Measurements from ENCODE around the gene MRM2.
"Not testable (repeated sequence)": the region's sequence is repeated elsewhere in the genome, so short reads cannot be mapped to it uniquely, and the experiment has no call there.

Gene MRM2

DNA sequence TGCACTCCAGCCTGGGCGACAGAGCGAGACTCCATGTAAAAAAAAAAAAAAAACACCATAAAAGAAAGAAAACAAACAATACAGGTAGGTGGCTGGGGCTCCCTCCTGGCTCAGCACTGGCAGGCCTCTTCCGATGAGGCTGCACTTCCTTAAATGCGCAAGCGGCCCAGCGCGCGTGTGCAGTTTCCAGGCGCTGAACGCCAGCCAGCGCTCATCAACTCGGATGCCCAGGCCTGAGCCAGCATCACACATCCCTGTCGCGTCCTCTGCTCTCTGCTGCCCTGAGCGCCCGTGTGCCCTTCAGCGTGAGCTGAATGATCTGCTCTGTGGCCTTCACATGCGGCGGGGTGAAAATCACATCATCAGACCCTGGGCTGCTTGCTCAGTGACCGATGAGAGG is 31.9 kb upstream of the MRM2 start:
- no peak for DNase-seq
- H3K4me3 Mint-ChIP-seq, result no peak overlapping the region
- H3K27me3 Mint-ChIP-seq, result no peaks in the 10 kb centered on the region

DNA sequence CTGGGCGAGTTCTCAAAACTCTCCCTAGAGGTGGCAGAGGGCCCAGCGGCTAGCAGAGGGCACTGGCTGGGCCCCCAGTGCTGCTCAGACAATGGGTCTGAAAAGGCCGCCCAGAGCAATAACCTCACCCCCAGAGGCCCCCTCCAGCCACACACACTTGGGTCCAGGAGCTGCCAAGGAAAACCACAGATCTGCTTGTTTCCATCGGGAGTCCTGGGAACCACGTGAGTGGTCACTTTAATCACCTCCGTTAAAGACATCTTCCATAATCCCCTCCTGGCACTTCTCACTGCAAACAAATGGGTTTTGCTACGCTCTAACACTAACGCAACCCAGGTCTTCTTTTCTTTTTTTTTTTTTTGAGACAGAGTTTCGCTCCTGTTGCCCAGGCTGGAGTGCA is 30.0 kb upstream of the MRM2 start:
- Mint-ChIP-seq H3K27me3 (no peaks in the 10 kb centered on the region), H3K36me3 (ENCODE audit: low read depth) (peaks cover 11% of the 10 kb centered on the region), H3K27ac (no peak overlapping the region), H3K4me3 (no peak overlapping the region), H3K9me3 (no peaks in the 10 kb centered on the region), H3K4me1 (no peaks in the 10 kb centered on the region)
- ATAC-seq (no peak), DNase-seq (no peak)

More for the DNA sequence above, 31.9 kb upstream of the MRM2 start:
- Mint-ChIP-seq H3K4me1 (no peaks in the 10 kb centered on the region), H3K36me3 (ENCODE audit: low read depth) (peaks cover 13% of the 10 kb centered on the region), H3K27ac (no peak overlapping the region), H3K9me3 (no peaks in the 10 kb centered on the region)
- ATAC-seq, result no peak

DNA sequence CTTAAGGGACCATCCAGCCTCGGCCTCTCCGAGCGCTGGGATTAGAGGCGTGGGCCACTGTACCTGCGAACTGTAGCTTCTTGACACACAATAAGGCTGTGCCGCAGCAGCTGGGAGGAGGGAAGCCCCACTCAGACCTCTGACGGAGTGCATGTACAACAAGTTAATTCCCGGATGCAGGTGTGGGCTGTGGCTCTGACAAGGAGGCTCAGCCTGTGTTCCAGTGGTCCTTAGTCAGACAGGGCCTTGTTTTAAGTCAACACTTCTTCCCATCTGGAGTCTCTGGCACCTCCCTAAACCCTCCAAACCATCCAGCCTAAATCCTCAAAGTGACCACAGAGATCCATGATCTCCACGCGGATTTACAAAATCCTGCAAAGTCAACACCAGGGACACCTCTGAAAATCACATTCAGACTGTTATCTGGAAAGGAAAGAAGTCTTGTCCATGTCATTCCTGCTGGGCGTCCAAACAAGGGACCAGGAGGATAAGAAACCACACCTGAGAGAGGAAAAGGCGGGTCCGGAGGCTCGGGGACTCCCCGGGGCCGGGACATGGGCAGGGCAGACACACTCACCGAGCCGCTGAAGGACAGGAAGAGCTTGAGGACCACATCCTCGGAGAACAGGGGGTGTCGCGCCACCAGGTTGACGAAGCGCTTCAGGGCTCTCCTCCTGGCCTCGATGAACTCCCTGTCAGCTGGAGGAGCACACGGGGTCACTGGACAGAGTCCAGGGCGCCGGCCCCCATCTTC is 29.4 kb upstream of the MRM2 start:
- ATAC-seq (no peak), DNase-seq (no peak)
- H3K27ac Mint-ChIP-seq, result no peak overlapping the region
- H3K9me3 Mint-ChIP-seq, result no peaks in the 10 kb centered on the region
- no peaks in the 10 kb centered on the region for H3K27me3 Mint-ChIP-seq
- H3K36me3 Mint-ChIP-seq (ENCODE audit: low read depth), result peaks cover 15% of the 10 kb centered on the region
- H3K4me1 Mint-ChIP-seq, result no peaks in the 10 kb centered on the region
- H3K4me3 Mint-ChIP-seq, result no peak overlapping the region

DNA sequence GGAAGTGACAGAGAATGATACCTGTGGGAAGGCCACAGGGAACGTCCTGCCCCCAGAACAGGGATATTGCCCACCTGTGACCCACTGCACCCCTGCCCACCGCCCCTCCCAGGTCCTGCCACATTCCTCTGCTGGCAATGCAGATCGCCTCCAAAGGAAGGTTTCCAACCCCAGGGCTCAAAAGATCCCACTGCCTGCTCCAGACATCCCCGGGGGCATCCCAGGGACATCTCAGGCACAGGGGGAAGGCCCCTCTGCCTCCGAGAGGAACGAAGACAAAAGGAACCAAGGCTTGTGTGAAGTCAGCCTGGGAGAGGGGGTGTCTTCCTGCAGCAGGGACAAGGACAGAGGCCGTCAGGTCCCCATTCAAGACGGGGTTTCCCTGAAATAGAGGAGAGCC is 28.5 kb upstream of the MRM2 start:
- peaks cover 15% of the 10 kb centered on the region for H3K36me3 Mint-ChIP-seq (ENCODE audit: low read depth)
- no peak overlapping the region for H3K4me3 Mint-ChIP-seq
- H3K9me3 Mint-ChIP-seq, result no peaks in the 10 kb centered on the region
- H3K27me3 Mint-ChIP-seq, result no peaks in the 10 kb centered on the region
- H3K4me1 Mint-ChIP-seq, result no peaks in the 10 kb centered on the region
- H3K27ac Mint-ChIP-seq, result no peak overlapping the region
- ATAC-seq, result no peak
- no peak for DNase-seq

DNA sequence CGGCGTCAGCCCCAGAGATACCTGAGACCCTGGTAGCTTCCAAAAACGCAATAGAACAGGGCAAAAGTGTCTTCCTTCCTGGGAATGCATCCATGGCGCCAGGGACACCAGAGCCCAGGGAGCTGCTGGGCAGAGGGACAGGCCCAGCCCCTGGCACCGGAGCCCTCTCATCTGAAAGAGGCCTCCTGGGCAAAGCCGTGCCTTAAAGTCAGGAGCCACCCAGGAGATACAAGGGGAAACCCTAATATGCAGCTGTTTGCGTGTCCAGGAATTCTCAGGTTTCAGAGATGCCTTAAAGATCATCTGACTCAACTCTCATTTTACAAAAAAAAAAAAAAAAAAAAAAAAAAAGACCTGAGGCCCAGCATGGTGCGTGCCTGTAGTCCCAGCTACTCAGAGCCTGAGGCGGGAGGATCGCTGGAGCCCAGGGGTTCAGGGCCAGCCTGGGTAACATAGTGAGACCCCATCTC is 28.0 kb upstream of the MRM2 start:
- DNase-seq (no peak), ATAC-seq (no peak)
- H3K4me3 Mint-ChIP-seq, result no peak overlapping the region
- H3K27ac Mint-ChIP-seq, result no peak overlapping the region
- H3K36me3 Mint-ChIP-seq (ENCODE audit: low read depth), result peaks cover 15% of the 10 kb centered on the region
- no peaks in the 10 kb centered on the region for H3K4me1 Mint-ChIP-seq
- no peaks in the 10 kb centered on the region for H3K27me3 Mint-ChIP-seq
- no peaks in the 10 kb centered on the region for H3K9me3 Mint-ChIP-seq

DNA sequence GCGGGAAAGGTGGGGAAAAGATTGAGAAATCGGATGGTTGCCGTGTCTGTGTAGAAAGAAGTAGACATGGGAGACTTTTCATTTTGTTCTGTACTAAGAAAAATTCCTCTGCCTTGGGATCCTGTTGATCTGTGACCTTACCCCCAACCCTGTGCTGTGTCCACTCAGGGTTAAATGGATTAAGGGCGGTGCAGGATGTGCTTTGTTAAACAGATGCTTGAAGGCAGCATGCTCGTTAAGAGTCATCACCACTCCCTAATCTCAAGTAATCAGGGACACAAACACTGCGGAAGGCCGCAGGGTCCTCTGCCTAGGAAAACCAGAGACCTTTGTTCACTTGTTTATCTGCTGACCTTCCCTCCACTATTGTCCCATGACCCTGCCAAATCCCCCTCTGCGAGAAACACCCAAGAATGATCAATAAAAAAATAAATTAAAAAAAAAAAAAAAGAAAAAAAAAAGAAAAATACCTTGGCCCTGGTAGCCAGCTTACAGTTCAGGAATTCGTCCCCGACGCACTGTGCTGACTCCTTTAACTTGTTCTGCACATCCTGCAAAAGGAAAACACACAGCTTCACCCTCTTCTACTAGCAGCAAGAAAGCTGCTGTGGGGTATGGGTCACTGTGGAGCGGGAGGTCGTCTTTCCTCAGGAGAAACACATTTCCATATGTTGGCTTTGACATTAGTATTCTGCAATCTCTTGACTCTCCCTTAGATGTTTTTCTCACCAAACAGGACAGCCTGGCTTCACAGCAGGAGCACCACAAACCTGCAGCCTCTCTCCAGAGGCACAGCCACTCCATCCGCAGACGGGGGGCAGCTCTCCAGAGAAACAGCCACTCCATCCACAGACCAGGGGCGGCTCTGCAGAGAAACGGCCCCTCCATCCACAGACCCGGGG is 27.3 kb upstream of the MRM2 start:
- not testable (repeated sequence) for DNase-seq, H3K4me3 Mint-ChIP-seq, H3K4me1 Mint-ChIP-seq, H3K9me3 Mint-ChIP-seq, H3K27ac Mint-ChIP-seq, ATAC-seq, H3K27me3 Mint-ChIP-seq
- peaks cover 15% of the 10 kb centered on the region for H3K36me3 Mint-ChIP-seq (ENCODE audit: low read depth)

DNA sequence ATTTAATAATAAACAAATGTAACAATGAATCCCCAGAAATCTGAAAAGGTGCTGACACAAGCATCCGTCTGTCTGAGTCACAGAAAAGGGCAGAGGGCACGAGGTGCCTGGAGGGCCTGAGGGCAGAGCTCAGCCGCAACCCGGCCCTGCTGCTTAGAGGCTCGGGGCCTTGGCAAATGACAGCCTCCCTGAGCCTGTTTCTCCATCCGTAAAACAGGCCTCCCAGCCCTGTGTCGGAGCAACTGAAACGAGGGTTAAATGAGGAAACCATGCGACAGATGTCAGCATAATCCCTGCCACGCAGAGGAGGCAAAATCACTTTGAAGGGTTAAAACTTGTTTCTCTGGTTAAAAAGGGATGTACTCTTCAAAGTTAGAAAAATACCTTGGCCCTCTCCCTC is 24.9 kb upstream of the MRM2 start:
- H3K27ac Mint-ChIP-seq, result no peak overlapping the region
- H3K4me1 Mint-ChIP-seq, result peaks cover 3% of the 10 kb centered on the region
- no peaks in the 10 kb centered on the region for H3K27me3 Mint-ChIP-seq
- H3K9me3 Mint-ChIP-seq, result no peaks in the 10 kb centered on the region
- H3K4me3 Mint-ChIP-seq, result no peak overlapping the region
- H3K36me3 Mint-ChIP-seq (ENCODE audit: low read depth), result peaks cover 18% of the 10 kb centered on the region
- no peak for ATAC-seq
- DNase-seq, result no peak

DNA sequence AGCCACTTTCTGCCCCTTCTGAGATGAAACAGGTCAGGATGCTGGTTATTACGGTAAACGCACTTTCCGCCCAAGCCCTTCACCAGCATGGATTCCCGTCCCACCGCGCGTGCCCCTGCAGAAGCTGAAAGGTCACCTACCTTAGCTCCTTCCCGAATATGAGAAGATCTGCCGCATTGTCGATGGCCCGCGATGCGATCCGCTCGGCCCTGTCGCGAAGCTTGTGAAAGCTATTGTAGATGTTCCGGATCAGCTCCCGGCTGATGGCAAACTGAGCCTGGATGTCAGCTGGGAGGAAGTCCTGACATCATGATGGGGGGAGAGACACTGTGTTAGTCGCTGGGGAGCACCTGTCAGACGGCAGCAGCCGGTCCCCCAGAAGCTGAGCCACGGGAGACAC is 22.2 kb upstream of the MRM2 start:
- H3K4me3 Mint-ChIP-seq, result no peak overlapping the region
- DNase-seq, result no peak
- no peak for ATAC-seq
- peaks cover 15% of the 10 kb centered on the region for H3K36me3 Mint-ChIP-seq (ENCODE audit: low read depth)
- no peaks in the 10 kb centered on the region for H3K27me3 Mint-ChIP-seq
- no peaks in the 10 kb centered on the region for H3K9me3 Mint-ChIP-seq
- H3K4me1 Mint-ChIP-seq, result peaks cover 16% of the 10 kb centered on the region
- no peak overlapping the region for H3K27ac Mint-ChIP-seq

DNA sequence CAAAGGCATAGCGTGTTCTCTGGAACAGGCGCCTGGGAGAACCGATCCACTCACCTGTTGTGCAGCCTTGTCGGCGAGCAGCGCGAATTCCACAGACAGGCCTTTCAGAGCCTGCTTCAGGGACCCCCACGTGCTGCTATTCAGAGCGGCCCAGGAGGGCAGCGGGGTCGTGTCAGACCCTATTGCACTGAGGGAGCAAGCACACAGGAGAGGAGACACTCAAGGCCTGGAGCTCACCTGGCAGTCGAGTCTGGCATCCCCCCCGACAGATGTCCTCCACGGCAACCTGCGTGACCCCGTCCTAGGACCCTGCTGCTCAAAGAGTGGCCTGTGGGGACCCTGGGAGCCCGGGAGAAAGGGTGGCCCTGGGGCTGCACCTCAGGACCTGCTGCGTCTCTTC is 21.2 kb upstream of the MRM2 start:
- Mint-ChIP-seq H3K27me3 (no peaks in the 10 kb centered on the region), H3K4me1 (peaks cover 16% of the 10 kb centered on the region), H3K27ac (no peak overlapping the region), H3K9me3 (no peaks in the 10 kb centered on the region), H3K36me3 (ENCODE audit: low read depth) (peaks cover 15% of the 10 kb centered on the region), H3K4me3 (no peak overlapping the region)
- no peak for ATAC-seq
- DNase-seq, result no peak

DNA sequence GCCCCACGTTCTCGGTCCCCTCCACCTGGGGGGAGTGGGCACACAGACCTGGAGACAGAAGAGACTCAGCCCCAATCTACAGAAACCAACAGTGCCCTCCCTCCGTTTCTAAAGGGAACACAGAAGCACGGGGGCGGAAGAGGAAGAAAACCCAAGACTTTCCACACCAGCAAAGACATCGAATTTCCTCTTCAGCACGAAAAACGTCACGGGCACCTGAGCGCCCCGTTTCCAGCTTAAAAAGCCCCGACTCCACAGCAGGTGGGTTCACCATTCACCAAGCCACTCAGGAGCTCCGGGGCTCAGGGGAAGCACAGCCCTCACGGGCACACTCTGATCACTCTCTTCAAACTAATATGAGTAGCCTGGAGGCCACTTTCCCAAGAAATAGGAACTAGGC is 19.6 kb upstream of the MRM2 start:
- ATAC-seq, result peak; percentile 47
- H3K4me3 Mint-ChIP-seq, result no peak overlapping the region
- peaks cover 12% of the 10 kb centered on the region for H3K36me3 Mint-ChIP-seq (ENCODE audit: low read depth)
- peak; percentile 31 for DNase-seq
- peak overlapping the region; percentile 66 for H3K27ac Mint-ChIP-seq
- no peaks in the 10 kb centered on the region for H3K9me3 Mint-ChIP-seq
- H3K27me3 Mint-ChIP-seq, result no peaks in the 10 kb centered on the region
- H3K4me1 Mint-ChIP-seq, result peaks cover 16% of the 10 kb centered on the region

DNA sequence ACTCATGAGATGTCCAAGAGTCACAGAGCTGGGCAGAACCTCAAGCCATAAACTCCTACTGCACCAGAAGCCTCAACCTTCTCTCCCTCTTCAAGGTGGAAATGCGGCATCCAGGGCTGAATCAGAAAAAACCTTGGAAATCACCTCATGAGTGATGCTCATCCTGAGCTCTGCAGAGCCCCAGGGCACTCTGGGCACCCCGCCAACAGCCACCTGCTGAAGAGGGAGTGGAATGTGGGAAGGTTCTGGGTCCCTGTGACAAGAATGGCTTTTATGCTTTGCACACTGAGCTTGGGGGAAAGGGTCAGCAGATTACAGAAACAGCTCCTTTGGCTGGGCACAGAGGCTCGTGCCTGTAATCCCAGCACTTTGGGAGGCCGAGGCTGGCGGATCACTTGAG is 18.8 kb upstream of the MRM2 start:
- DNase-seq (no peak), ATAC-seq (no peak)
- Mint-ChIP-seq H3K4me1 (peaks cover 16% of the 10 kb centered on the region), H3K36me3 (ENCODE audit: low read depth) (peaks cover 10% of the 10 kb centered on the region), H3K9me3 (no peaks in the 10 kb centered on the region), H3K27me3 (no peaks in the 10 kb centered on the region), H3K4me3 (no peak overlapping the region), H3K27ac (no peak overlapping the region)

DNA sequence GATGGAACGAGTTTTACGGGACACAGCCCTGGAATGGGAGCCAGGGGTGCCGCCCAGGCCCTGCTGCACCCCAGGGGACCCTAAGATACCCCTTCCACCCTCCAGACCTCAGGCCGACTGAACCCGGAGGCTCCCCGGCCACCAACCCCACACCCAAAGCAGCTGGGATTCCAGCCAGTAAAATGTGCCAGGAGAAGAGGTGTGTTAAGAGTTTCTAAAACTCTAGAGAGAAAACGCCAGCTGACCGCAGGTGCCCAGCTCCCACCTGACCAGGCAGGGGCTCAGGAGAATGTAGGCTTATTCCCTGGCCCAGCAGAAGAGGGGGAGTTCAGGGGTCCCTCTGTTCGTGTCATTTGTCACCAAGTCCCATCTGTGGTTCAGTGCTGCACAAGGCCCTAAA is 17.5 kb upstream of the MRM2 start:
- Mint-ChIP-seq H3K36me3 (ENCODE audit: low read depth) (peaks cover 14% of the 10 kb centered on the region), H3K9me3 (no peaks in the 10 kb centered on the region), H3K4me1 (peaks cover 22% of the 10 kb centered on the region), H3K4me3 (no peak overlapping the region), H3K27me3 (no peaks in the 10 kb centered on the region), H3K27ac (no peak overlapping the region)
- ATAC-seq, result no peak
- no peak for DNase-seq

DNA sequence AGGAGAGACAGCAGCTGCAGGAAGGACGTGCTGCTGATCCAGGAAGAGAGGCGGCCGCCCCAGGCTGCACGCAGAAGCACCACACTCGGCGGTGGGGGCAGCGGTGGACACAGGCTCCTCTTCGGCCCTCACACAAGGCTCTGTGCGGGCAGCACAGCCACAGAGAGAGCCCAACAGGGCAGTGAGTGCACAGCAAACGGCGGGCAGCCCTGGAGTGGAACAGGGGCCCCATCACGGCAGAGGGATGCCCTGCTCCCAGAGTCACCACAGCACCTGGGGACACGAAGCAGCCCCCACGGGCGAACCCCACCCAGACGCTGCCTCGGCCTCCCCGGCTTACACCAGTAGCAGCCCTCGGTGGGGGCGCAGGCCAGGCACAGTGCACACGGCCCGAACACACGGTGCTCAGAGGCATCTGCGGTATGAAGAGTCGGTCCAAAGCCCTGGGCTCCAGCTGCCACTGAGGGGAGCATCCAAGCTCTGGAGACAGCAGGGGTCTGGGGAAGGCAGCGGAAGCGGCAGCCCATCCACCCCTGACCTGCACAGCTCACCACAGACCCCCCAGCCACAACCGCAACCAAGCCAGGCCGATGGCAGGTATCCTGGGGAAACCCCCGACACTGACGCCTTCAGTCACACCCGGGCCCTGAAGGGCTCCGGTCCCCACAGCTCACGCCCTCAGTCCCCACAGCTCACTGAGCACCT is 16.8 kb upstream of the MRM2 start:
- DNase-seq, result no peak
- no peaks in the 10 kb centered on the region for H3K9me3 Mint-ChIP-seq
- H3K27me3 Mint-ChIP-seq, result no peaks in the 10 kb centered on the region
- peaks cover 22% of the 10 kb centered on the region for H3K4me1 Mint-ChIP-seq
- no peak overlapping the region for H3K4me3 Mint-ChIP-seq
- H3K27ac Mint-ChIP-seq, result no peak overlapping the region
- peaks cover 11% of the 10 kb centered on the region for H3K36me3 Mint-ChIP-seq (ENCODE audit: low read depth)
- ATAC-seq, result peak; percentile 9

DNA sequence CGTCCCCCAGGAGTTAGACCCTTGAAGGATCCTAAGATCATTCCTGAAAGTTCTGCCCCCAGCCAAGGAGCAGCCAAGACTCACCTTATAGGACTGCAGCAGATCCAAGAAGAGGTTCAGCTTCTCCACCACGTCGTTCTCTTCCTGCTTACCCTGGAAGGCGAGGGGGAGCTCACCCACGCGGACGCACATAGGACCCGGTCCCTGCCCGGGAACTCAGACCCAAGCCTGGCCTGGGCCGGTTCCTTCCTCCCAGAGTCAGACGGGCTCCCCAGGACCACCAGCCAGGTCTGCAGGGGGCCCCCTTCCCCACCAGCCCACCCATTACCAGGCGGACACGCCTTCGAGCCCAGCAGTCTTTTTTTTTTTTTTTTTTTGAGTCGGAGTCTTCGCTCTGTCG is 15.6 kb upstream of the MRM2 start:
- Mint-ChIP-seq H3K36me3 (ENCODE audit: low read depth) (peaks cover 11% of the 10 kb centered on the region), H3K27me3 (no peaks in the 10 kb centered on the region), H3K27ac (no peak overlapping the region), H3K4me1 (peaks cover 26% of the 10 kb centered on the region), H3K4me3 (no peak overlapping the region), H3K9me3 (no peaks in the 10 kb centered on the region)
- DNase-seq, result no peak
- ATAC-seq, result no peak
